RWPE2 (cell line): ENCODE measurements around the gene SNPH.

Experiments
- ATAC-seq: fragments of 200-7000 bp; cut with Tn5 transposase; 3 replicates; pipeline ENCODE4 v1.9.1; 2021; ENCODE audit warnings: low read depth
- DNase-seq: peaks from one replicate; pipeline ENCODE4 v3.0.0-alpha.2; 2020; ENCODE audit warnings: low spot score
- H3K27ac ChIP-seq: fragments of 450-650 bp; 2 replicates; pipeline ENCODE4 v1.5.1; 2017; ENCODE audit warnings: mild to moderate bottlenecking; ENCODE audit not compliant: poor library complexity, severe bottlenecking
- H3K27me3 ChIP-seq: fragments of 250-450 bp; sonication (Bioruptor Pico); 2 replicates; pipeline ENCODE4 v1.5.1; 2021; ENCODE audit warnings: mild to moderate bottlenecking, moderate library complexity; ENCODE audit not compliant: insufficient read depth, poor library complexity, severe bottlenecking
- H3K36me3 ChIP-seq: fragments of 250-450 bp; sonication (Bioruptor Pico); 2 replicates; pipeline ENCODE4 v1.5.1; 2020; ENCODE audit warnings: low read depth, mild to moderate bottlenecking, moderate library complexity
- H3K4me1 ChIP-seq: fragments of 250-450 bp; sonication (Bioruptor Pico); 2 replicates; pipeline ENCODE4 v1.5.1; 2021; ENCODE audit warnings: mild to moderate bottlenecking, moderate library complexity; ENCODE audit not compliant: insufficient read depth, poor library complexity, severe bottlenecking
- H3K4me3 ChIP-seq: fragments of 250-450 bp; sonication (Bioruptor Pico); 2 replicates; pipeline ENCODE4 v1.5.1; 2021; ENCODE audit warnings: mild to moderate bottlenecking, moderate library complexity; ENCODE audit not compliant: severe bottlenecking
- H3K9me3 ChIP-seq: fragments of 250-450 bp; sonication (Bioruptor Pico); 2 replicates; pipeline ENCODE4 v1.5.1; 2021; ENCODE audit warnings: mild to moderate bottlenecking, moderate library complexity; ENCODE audit not compliant: severe bottlenecking
- CTCF ChIP-seq: fragments of 450-650 bp; IDR thresholded peaks from one replicate; pipeline ENCODE4 v1.5.1; 2017; ENCODE audit warnings: mild to moderate bottlenecking, moderate library complexity; ENCODE audit not compliant: poor library complexity, severe bottlenecking

The SNPH gene

GRCh38 chr20:1327241-1327653 is 61.2 kb downstream of the SNPH start:
- peak overlapping the region; percentile 81 for H3K27ac ChIP-seq
- peaks cover 56% of the 10 kb centered on the region for H3K4me1 ChIP-seq
- peak; percentile 34 for DNase-seq
- H3K4me3 ChIP-seq = no peak overlapping the region
- H3K27me3 ChIP-seq = no peaks in the 10 kb centered on the region
- H3K36me3 ChIP-seq = no peaks in the 10 kb centered on the region
- no peak for TF ChIP-seq CTCF
- H3K9me3 ChIP-seq = no peaks in the 10 kb centered on the region
- ATAC-seq = no peak

- Histone ChIP-seq H3K9me3 (no peaks in the 10 kb centered on the region), H3K4me1 (peaks cover 48% of the 10 kb centered on the region), H3K4me3 (no peak overlapping the region), H3K27ac (peak overlapping the region; percentile 81), H3K36me3 (0 out of 2 replicates have a peak, but pooled peaks cover 3% of the 10 kb centered on the region), H3K27me3 (no peaks in the 10 kb centered on the region)
- DNase-seq (peak; percentile 23), ATAC-seq (no peak)
- no peak for TF ChIP-seq CTCF
These were observed 62.0 kb downstream of the SNPH start for GRCh38 chr20:1327827-1328679.

GRCh38 chr20:1328680-1329330 is 62.7 kb downstream of the SNPH start, which contains the start of gene SDCBP2:
TSS of gene SDCBP2 (minus strand) at chr20:1329139. CDS start at chr20:1320416, 8,723 bp downstream.
- peaks cover 45% of the 10 kb centered on the region for H3K4me1 ChIP-seq
- no peaks in the 10 kb centered on the region for H3K9me3 ChIP-seq
- no peak for TF ChIP-seq CTCF
- no peak within 1 kb of the TSS for H3K4me3 ChIP-seq
- DNase-seq = peak; percentile 89
- H3K27me3 ChIP-seq = no peaks in the 10 kb centered on the region
- peak; percentile 77 for ATAC-seq
- H3K36me3 ChIP-seq = peaks cover 3% of the 10 kb centered on the region; the same call in 1 of the 2 replicates
- H3K27ac ChIP-seq = peak within 1 kb of the TSS; percentile 81

GRCh38 chr20:1330075-1330830 is 64.2 kb downstream of the SNPH start:
- ATAC-seq (peak; percentile 22; the same call in 2 of the 3 replicates), DNase-seq (peak; percentile 62)
- no peak for TF ChIP-seq CTCF
- no peak overlapping the region for H3K4me3 ChIP-seq
- no peaks in the 10 kb centered on the region for H3K9me3 ChIP-seq
- H3K4me1 ChIP-seq = peaks cover 44% of the 10 kb centered on the region
- H3K36me3 ChIP-seq = peaks cover 3% of the 10 kb centered on the region; the same call in 1 of the 2 replicates
- no peaks in the 10 kb centered on the region for H3K27me3 ChIP-seq
- peak overlapping the region; percentile 81 for H3K27ac ChIP-seq
